Right atrium auricular region (tissue), 2 donors: ENCODE data around the gene PKP4. TPM values are rescaled to one million over a fixed set of nuclear protein-coding genes. Genes with fewer than 3 reads are reported as not detected.
"Not testable (repeated sequence)": the region's sequence is repeated elsewhere in the genome, so short reads cannot be mapped to it uniquely, and the experiment has no call there.

Experiments
- DNase-seq: peaks from one replicate; pipeline ENCODE4 v3.0.0-alpha.2; 2019; ENCODE audit warnings: low spot score
- H3K27ac ChIP-seq, 2 donors: fragments of 200-600 bp; sonication (generic); 1 replicate in 1 of 2; 2 replicates in 1 of 2; pipeline ENCODE4 v1.5.1; 2016 to 2019
- H3K27me3 ChIP-seq, 2 donors: fragments of 200-600 bp; sonication (generic); one replicate each; pipeline versions ENCODE4 v1.5.1 to v1.6.0; 2017 to 2019
- H3K36me3 ChIP-seq: fragments of 200-600 bp; sonication (generic); one replicate; pipeline ENCODE4 v1.5.1; 2016
- H3K4me1 ChIP-seq, 2 donors: fragments of 200-600 bp; sonication (generic); one replicate each; pipeline versions ENCODE4 v1.5.1 to v1.6.0; 2017 to 2019
- H3K4me3 ChIP-seq, 2 donors: fragments of 200-600 bp; sonication (generic); 1 replicate in 1 of 2; 2 replicates in 1 of 2; pipeline ENCODE4 v1.5.1; 2017 to 2019; ENCODE audit warnings: mild to moderate bottlenecking in 1 of 2, moderate library complexity in 1 of 2
- H3K9me3 ChIP-seq, 2 donors: fragments of 200-600 bp; sonication (generic); one replicate each; pipeline ENCODE4 v1.5.1; 2019
- CTCF ChIP-seq, 2 donors: fragments of 200-600 bp; sonication (generic); IDR thresholded peaks; one replicate each; pipeline ENCODE4 v1.5.1; 2019; ENCODE audit warnings: antibody characterized with exemption in 2 of 2
- total RNA-seq, 2 donors: library from RNA; depleted of rRNA; stranded (reverse); fragments of >200 nt; gene quantifications; one replicate each; pipeline ENCODE4 v1.1.0, GENCODE V29; 2016

PKP4 gene
- total RNA-seq, 2 donors from 2014 or later = 36.2 to 39.2 TPM

- Histone ChIP-seq H3K36me3 (no peaks in the 10 kb centered on the region), H3K4me1 (peaks cover 0 to 4% of the 10 kb centered on the region in 2 donors), H3K27me3 (no peaks in the 10 kb centered on the region), H3K27ac (no peak overlapping the region), H3K9me3 (peaks cover 0 to 9% of the 10 kb centered on the region in 2 donors), H3K4me3 (no peak overlapping the region)
- TF ChIP-seq CTCF (IDR thresholded peaks at IDR 0.05) = no peak
- DNase-seq = no peak
Measured at GRCh38 chr2:158691619-158692018, 234.9 kb downstream of the PKP4 start.

GRCh38 chr2:158692372-158693103, 235.8 kb downstream of the PKP4 start:
- H3K9me3 ChIP-seq = peaks cover 0 to 13% of the 10 kb centered on the region in 2 donors
- no peak for DNase-seq
- H3K27me3 ChIP-seq = no peaks in the 10 kb centered on the region
- no peaks in the 10 kb centered on the region for H3K36me3 ChIP-seq
- no peak overlapping the region for H3K4me3 ChIP-seq
- H3K4me1 ChIP-seq = no peaks in the 10 kb centered on the region
- no peak for TF ChIP-seq CTCF (IDR thresholded peaks at IDR 0.05)
- H3K27ac ChIP-seq = no peak overlapping the region

GRCh38 chr2:158693476-158693875, 236.7 kb downstream of the PKP4 start:
- Histone ChIP-seq H3K27me3 (no peaks in the 10 kb centered on the region), H3K4me3 (no peak overlapping the region), H3K4me1 (no peaks in the 10 kb centered on the region), H3K27ac (no peak overlapping the region), H3K36me3 (no peaks in the 10 kb centered on the region), H3K9me3 (peaks cover 0 to 13% of the 10 kb centered on the region in 2 donors)
- TF ChIP-seq CTCF (IDR thresholded peaks at IDR 0.05) = no peak
- DNase-seq = no peak

GRCh38 chr2:158695305-158695704, 238.6 kb downstream of the PKP4 start:
- Histone ChIP-seq H3K27ac (no peak overlapping the region), H3K36me3 (no peaks in the 10 kb centered on the region), H3K9me3 (peaks cover 0 to 13% of the 10 kb centered on the region in 2 donors), H3K4me1 (no peaks in the 10 kb centered on the region), H3K4me3 (no peak overlapping the region), H3K27me3 (no peaks in the 10 kb centered on the region)
- no peak for DNase-seq
- TF ChIP-seq CTCF (IDR thresholded peaks at IDR 0.05) = no peak

- not testable (repeated sequence) for H3K4me1 ChIP-seq, H3K36me3 ChIP-seq, H3K27me3 ChIP-seq, H3K27ac ChIP-seq, DNase-seq, H3K4me3 ChIP-seq
- peaks cover 0 to 13% of the 10 kb centered on the region in 2 donors for H3K9me3 ChIP-seq
Measured at GRCh38 chr2:158695744-158696143, 239.0 kb downstream of the PKP4 start.

GRCh38 chr2:158699323-158699722, 242.6 kb downstream of the PKP4 start:
- Histone ChIP-seq H3K36me3 (no peaks in the 10 kb centered on the region), H3K4me3 (no peak overlapping the region), H3K27ac (no peak overlapping the region), H3K9me3 (peaks cover 0 to 13% of the 10 kb centered on the region in 2 donors), H3K27me3 (no peaks in the 10 kb centered on the region), H3K4me1 (no peaks in the 10 kb centered on the region)
- no peak for TF ChIP-seq CTCF (IDR thresholded peaks at IDR 0.05)
- no peak for DNase-seq
